ENCODE results near the gene CCDC141. TPM values are rescaled to one million over a fixed set of nuclear protein-coding genes. Genes with fewer than 3 reads are reported as not detected.

The CCDC141 gene
- total RNA-seq, 1 donor from 2014 or later, result not detected

Other genes starting within 250 kb of the CCDC141 start
- 0.12 TPM in 1 of 2 replicates, not detected in the other for gene TTN, start 242.7 kb downstream of the CCDC141 start, total RNA-seq
- 13.9 and 18.5 TPM in 2 replicates for gene SESTD1, start 214.7 kb upstream of the CCDC141 start, total RNA-seq

Measured in epithelial cell of proximal tubule (primary cell).